Measurements from ENCODE around the gene PPP1R9B.

- TF ChIP-seq CTCF (IDR thresholded peaks at IDR 0.05) (no peak), POLR2A (IDR thresholded peaks at IDR 0.05) (no peak)
Measured at GRCh38 chr17:50137042-50137441, 13.4 kb downstream of the PPP1R9B start.

All from esophagus squamous epithelium (tissue), 4 donors.